ENCODE data around the gene LMF1. TPM values are rescaled to one million over a fixed set of nuclear protein-coding genes. Genes with fewer than 3 reads are reported as not detected.
A peak's percentile ranks its signal among the peaks of the same experiment; 100 is the strongest.

The LMF1 gene
- total RNA-seq, 1 donor from 2014 or later = 21.4 TPM

DNA sequence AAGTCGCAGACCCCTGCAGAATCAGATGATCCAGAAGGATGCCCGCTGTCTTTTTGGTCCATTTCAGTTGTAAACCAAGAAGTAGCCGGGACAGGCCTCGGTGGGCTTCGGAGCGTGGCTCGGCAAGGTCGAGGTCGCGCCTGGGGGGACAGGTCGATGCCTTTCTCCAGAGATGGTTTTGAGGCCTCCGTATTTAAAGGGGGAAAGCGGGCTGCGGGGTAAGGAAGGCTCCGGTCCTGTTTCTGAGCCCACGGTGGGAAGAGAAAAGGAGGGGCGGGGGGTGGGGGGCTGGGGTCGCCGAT, 162.7 kb downstream of the LMF1 start:
- TF ChIP-seq, protein P1, sequence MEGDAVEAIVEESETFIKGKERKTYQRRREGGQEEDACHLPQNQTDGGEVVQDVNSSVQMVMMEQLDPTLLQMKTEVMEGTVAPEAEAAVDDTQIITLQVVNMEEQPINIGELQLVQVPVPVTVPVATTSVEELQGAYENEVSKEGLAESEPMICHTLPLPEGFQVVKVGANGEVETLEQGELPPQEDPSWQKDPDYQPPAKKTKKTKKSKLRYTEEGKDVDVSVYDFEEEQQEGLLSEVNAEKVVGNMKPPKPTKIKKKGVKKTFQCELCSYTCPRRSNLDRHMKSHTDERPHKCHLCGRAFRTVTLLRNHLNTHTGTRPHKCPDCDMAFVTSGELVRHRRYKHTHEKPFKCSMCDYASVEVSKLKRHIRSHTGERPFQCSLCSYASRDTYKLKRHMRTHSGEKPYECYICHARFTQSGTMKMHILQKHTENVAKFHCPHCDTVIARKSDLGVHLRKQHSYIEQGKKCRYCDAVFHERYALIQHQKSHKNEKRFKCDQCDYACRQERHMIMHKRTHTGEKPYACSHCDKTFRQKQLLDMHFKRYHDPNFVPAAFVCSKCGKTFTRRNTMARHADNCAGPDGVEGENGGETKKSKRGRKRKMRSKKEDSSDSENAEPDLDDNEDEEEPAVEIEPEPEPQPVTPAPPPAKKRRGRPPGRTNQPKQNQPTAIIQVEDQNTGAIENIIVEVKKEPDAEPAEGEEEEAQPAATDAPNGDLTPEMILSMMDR (conservative IDR thresholded peaks at IDR 0.05) = no peak
- DNase-seq (ENCODE audit: extremely low spot score, unreplicated experiment) = no peak
- Mint-ChIP-seq H3K4me3 (peak overlapping the region; percentile 98), H3K4me1 (ENCODE audit: unreplicated experiment) (peaks cover 3% of the 10 kb centered on the region), H3K36me3 (peaks cover 3% of the 10 kb centered on the region), H3K9me3 (no peaks in the 10 kb centered on the region), H3K27ac (peak overlapping the region; percentile 85), H3K27me3 (peaks cover 52% of the 10 kb centered on the region)

DNA sequence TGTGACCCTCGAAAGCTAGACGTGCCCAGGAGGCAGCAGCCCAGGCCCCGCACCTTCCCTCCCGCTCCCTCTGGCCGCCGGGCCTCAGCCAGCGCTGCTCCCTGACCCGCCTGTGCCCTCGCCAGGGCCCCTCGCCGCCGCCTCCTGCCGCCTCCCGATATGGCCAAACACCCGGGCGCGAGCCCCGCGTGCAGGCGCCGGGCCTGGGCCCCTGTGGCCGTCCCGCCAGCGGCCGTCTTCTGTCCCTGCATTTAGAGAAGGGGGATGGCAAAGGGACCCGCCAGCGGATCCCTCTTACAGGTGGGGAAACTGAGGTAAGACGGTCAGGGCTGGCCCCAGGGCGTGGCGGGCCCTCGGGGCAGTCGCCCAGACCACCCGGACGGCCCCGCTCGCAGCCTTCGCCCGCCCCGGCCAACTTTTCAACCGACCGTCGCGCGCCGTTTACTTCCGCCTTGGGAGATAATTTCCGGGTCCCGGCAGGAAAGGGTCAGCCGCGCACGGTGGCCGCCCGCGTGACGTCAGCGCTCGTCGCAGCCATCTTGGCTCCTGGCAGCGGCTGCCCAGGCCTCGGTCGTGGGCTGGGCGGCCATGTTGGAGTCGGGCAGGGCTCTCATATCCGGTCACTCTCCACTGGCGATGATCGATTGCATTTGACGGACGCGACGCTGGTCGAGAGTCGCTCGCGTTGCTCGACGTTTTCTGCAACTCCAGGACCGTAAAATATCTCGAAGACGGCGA, 163.3 kb downstream of the LMF1 start:
- Mint-ChIP-seq H3K27ac (peak overlapping the region; percentile 85), H3K4me1 (ENCODE audit: unreplicated experiment) (peaks cover 3% of the 10 kb centered on the region), H3K4me3 (peak overlapping the region; percentile 98), H3K36me3 (peaks cover 3% of the 10 kb centered on the region), H3K27me3 (peaks cover 51% of the 10 kb centered on the region), H3K9me3 (no peaks in the 10 kb centered on the region)
- TF ChIP-seq, protein P1 (conservative IDR thresholded peaks at IDR 0.05) = no peak
- DNase-seq (ENCODE audit: extremely low spot score, unreplicated experiment) = peak; percentile 87

DNA sequence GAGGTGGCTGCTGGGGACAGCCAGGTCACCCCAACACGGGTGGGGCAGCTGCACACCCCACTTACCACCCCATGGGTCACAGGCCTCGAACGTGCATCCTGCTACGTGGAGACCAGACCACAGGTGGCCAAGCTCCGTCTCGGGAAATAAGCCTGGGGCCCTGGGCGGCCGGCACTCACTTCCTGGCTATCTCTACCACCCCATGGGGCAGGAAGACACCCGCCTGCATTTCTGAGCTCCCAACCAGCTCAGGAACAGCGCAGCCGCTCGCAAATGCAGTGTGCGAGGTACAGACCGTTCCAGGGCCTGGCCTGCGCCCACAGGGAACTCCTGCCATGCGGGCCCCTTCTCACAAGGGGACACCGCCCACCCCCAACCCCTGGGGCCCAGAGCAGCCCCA, 165.3 kb downstream of the LMF1 start:
- Mint-ChIP-seq H3K4me3 (no peak overlapping the region), H3K9me3 (no peaks in the 10 kb centered on the region), H3K27ac (no peak overlapping the region), H3K36me3 (peaks cover 3% of the 10 kb centered on the region), H3K27me3 (peaks cover 54% of the 10 kb centered on the region), H3K4me1 (ENCODE audit: unreplicated experiment) (peaks cover 3% of the 10 kb centered on the region)
- TF ChIP-seq, protein P1 (conservative IDR thresholded peaks at IDR 0.05) = no peak
- DNase-seq (ENCODE audit: extremely low spot score, unreplicated experiment) = no peak

DNA sequence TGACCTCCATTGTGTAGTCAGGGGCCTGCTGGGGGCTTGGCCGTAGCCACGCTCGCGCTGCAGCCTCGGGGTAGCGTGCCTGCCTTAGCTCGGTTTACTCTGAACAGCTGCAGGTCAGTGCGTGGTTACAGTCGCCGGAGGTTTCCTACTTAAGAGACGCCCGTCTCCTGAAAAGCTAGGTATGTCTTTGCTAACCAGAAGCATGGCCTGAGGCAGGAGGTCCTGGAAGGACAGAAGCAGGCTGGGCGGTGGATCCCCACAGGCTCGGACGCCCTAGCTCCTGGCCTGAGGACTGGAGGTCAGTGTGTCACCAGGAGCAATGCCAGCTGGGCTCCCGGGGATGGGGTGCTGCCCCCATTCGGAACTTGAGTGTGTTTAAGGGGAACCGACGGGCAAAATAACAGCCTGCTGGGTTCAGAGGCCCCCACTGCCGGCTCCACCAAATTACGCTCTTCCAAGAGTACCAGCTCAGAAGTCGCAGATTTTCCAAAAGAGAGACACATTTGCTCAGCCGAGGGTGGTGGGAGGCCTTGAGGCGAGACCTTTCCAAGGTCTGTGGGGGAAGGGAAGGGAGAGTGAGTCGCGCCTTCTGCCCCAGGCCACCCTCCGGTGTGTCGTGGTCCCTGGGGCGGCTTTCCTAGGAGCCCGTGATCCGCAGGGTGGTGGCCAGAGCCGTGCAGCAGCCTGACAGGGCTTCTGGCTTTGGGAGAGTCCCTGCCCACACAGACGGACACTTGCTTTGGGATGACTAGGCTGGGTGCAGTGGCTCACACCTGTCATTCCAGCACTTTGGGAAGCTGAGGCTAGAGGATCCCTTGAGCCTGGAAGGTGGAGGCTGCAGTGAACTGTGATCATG, 166.4 kb downstream of the LMF1 start:
- TF ChIP-seq, protein P1 (conservative IDR thresholded peaks at IDR 0.05) = no peak
- Mint-ChIP-seq H3K4me3 (peak overlapping the region; percentile 31), H3K27me3 (peaks cover 47% of the 10 kb centered on the region)

DNA sequence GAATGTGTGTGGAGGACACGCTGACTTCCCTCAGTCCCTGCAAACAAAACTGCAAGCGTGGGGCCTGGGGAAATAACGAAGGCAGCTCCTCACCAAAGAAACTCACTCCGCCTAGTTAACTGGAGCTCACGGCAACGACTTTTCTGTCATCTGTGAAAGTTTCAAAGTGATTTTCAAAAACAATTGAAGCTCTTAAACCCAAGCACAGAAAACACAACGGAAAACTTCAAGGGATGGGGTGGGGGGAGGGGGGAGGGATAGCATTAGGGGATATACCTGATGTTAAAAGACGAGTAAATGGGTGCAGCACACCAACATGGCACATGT, 167.1 kb downstream of the LMF1 start:
- Mint-ChIP-seq H3K36me3 (peaks cover 3% of the 10 kb centered on the region), H3K4me3 (no peak overlapping the region), H3K9me3 (no peaks in the 10 kb centered on the region), H3K4me1 (ENCODE audit: unreplicated experiment) (peaks cover 3% of the 10 kb centered on the region), H3K27me3 (peaks cover 51% of the 10 kb centered on the region), H3K27ac (no peak overlapping the region)
- TF ChIP-seq, protein P1 (conservative IDR thresholded peaks at IDR 0.05) = no peak
- no peak for DNase-seq (ENCODE audit: extremely low spot score, unreplicated experiment)

More for the DNA sequence above, 166.4 kb downstream of the LMF1 start:
- Mint-ChIP-seq H3K4me1 (ENCODE audit: unreplicated experiment) (peaks cover 3% of the 10 kb centered on the region), H3K27ac (peak overlapping the region; percentile 62), H3K9me3 (no peaks in the 10 kb centered on the region), H3K36me3 (peaks cover 3% of the 10 kb centered on the region)
- DNase-seq (ENCODE audit: extremely low spot score, unreplicated experiment) = no peak

Other genes starting within 250 kb of the LMF1 start
- 33.5 and 34.8 TPM in 2 replicates for gene ANTKMT, start 249.8 kb downstream of the LMF1 start, total RNA-seq (ENCODE audit: low replicate concordance)
- 1.2 and 3.9 TPM in 2 replicates for gene CCDC78, start 244.5 kb downstream of the LMF1 start, total RNA-seq (ENCODE audit: low replicate concordance)
- 5.6 and 8.5 TPM in 2 replicates for gene HAGHL, start 243.9 kb downstream of the LMF1 start, total RNA-seq (ENCODE audit: low replicate concordance)
- gene CIAO3, start 230.0 kb downstream of the LMF1 start, total RNA-seq (ENCODE audit: low replicate concordance) = 41.4 and 44.5 TPM in 2 replicates
- 0.77 and 0.81 TPM in 2 replicates for gene MSLN, start 210.2 kb downstream of the LMF1 start, total RNA-seq (ENCODE audit: low replicate concordance)
- 23.7 and 26.6 TPM in 2 replicates for gene RPUSD1, start 182.6 kb downstream of the LMF1 start, total RNA-seq (ENCODE audit: low replicate concordance)
- gene CHTF18, start 182.4 kb downstream of the LMF1 start, total RNA-seq (ENCODE audit: low replicate concordance) = 53.4 and 105 TPM in 2 replicates
- gene GNG13, start 170.2 kb downstream of the LMF1 start, total RNA-seq (ENCODE audit: low replicate concordance) = not detected in 2 replicates
- 1.4 and 6.7 TPM in 2 replicates for gene SOX8, start 10.8 kb upstream of the LMF1 start, total RNA-seq (ENCODE audit: low replicate concordance)
- gene SSTR5, start 101.8 kb upstream of the LMF1 start, total RNA-seq (ENCODE audit: low replicate concordance) = 0.43 and 1.8 TPM in 2 replicates
- not detected in 2 replicates for gene C1QTNF8, start 125.3 kb upstream of the LMF1 start, total RNA-seq (ENCODE audit: low replicate concordance)
- gene CACNA1H, start 182.1 kb upstream of the LMF1 start, total RNA-seq (ENCODE audit: low replicate concordance) = 23.2 and 38.1 TPM in 2 replicates